Testis (tissue), 2 donors: ENCODE measurements around the gene SIRT4.

ENCODE experiments used
- CTCF ChIP-seq, 3 experiments: fragments of 450-650 bp in 2 of 3; fragments of 200-600 bp in 1 of 3; sonication (generic) in 1 of 3; IDR thresholded peaks; one replicate each; pipeline ENCODE4 v1.5.1; 2016 to 2019; ENCODE audit warnings: antibody characterized with exemption in 3 of 3, mild to moderate bottlenecking in 2 of 3, moderate library complexity in 1 of 3
- POLR2A ChIP-seq: fragments of 450-650 bp; IDR thresholded peaks from one replicate; pipeline ENCODE4 v1.6.1; 2017; ENCODE audit warnings: antibody characterized with exemption, mild to moderate bottlenecking, moderate library complexity

GRCh38 chr12:120284381-120284780 is 17.7 kb upstream of the SIRT4 start:
- TF ChIP-seq CTCF (IDR thresholded peaks at IDR 0.05) (no peak), POLR2A (no peak)
